Placental epithelial cell (primary cell): ENCODE measurements around the gene CLDND1. TPM values are rescaled to one million over a fixed set of nuclear protein-coding genes. Genes with fewer than 3 reads are reported as not detected.

Source experiments
- small RNA-seq: library from RNA; depleted of rRNA; stranded (forward); fragments of <200 nt; gene quantifications from one replicate; pipeline ENCODE3, GENCODE V24; 2012
- total RNA-seq: library from RNA; depleted of rRNA; stranded (reverse); fragments of >200 nt; gene quantifications from 2 replicates; pipeline ENCODE4 v1.2.3, GENCODE V29; 2012

Gene CLDND1
- 64.4 and 79.7 TPM in 2 replicates for total RNA-seq

GRCh38 chr3:98522544-98523281 lies at the start of gene CLDND1:
Gene CLDND1 (minus strand): TSS chr3:98522902. CDS start chr3:98521424, 1,478 bp downstream.

GRCh38 chr3:98531622-98532274 lies 9.0 kb upstream of the CLDND1 start, which contains the start of gene GPR15:
Gene GPR15 (plus strand): TSS chr3:98531978. CDS start chr3:98532034, 56 bp downstream.

GRCh38 chr3:98497381-98497780 lies 25.3 kb downstream of the CLDND1 start, which contains the start of gene OR5K2:
Gene OR5K2 (plus strand): TSS chr3:98497681. CDS start chr3:98497681, 0 bp downstream.

Small RNA genes lying within 50 kb of the gene (small RNA-seq; reads per million reads assigned to genes)
- gene RPL38P4 = not detected

Other genes with a start within 250 kb of the CLDND1 start
- not detected in 2 replicates for gene OR5H2, start 240.4 kb downstream of the CLDND1 start, total RNA-seq
- not detected in 2 replicates for gene OR5K4, start 169.0 kb downstream of the CLDND1 start, total RNA-seq
- gene OR5K3, start 132.2 kb downstream of the CLDND1 start, total RNA-seq = not detected in 2 replicates
- gene OR5K1, start 59.7 kb downstream of the CLDND1 start, total RNA-seq = not detected in 2 replicates
- not detected in 2 replicates for gene OR5K2, start 25.2 kb downstream of the CLDND1 start, total RNA-seq
- gene GPR15, start 9.1 kb upstream of the CLDND1 start, total RNA-seq = not detected in 2 replicates
- gene CPOX, start 70.7 kb upstream of the CLDND1 start, total RNA-seq = 22.0 and 29.5 TPM in 2 replicates
- gene ST3GAL6, start 240.4 kb upstream of the CLDND1 start, total RNA-seq = 6.3 and 8.8 TPM in 2 replicates